Measurements from ENCODE around the gene C11orf87. TPM values are rescaled to one million over a fixed set of nuclear protein-coding genes. Genes with fewer than 3 reads are reported as not detected.

C11orf87 gene
- under 1 TPM in 1 of 4 donors, not detected in 3; 0.16 TPM for total RNA-seq

GRCh38 chr11:109421981-109422869 is at the start of gene C11orf87:
Gene C11orf87 (plus strand): TSS chr11:109422190. CDS start chr11:109423634, 1,444 bp downstream.
- WGBS: 5% methylated on average over 21 of the region's 54 CpGs
- H3K4me3 ChIP-seq: peak within 1 kb of the TSS; percentile 36
- peaks cover 19% of the 10 kb centered on the region for H3K4me1 ChIP-seq
- TF ChIP-seq POLR2A (IDR thresholded peaks at IDR 0.05) (no peak), POLR2AphosphoS5 (IDR thresholded peaks at IDR 0.05) (no peak), EP300 (IDR thresholded peaks at IDR 0.05) (no peak)
- DNase-seq (ENCODE audit: low spot score in 2 of 2): no peak
- no peak within 1 kb of the TSS for H3K27ac ChIP-seq
- H3K36me3 ChIP-seq: no peaks in the 10 kb centered on the region
- no peaks in the 10 kb centered on the region for H3K9me3 ChIP-seq
- H3K27me3 ChIP-seq: peaks cover 50% of the 10 kb centered on the region

DNA sequence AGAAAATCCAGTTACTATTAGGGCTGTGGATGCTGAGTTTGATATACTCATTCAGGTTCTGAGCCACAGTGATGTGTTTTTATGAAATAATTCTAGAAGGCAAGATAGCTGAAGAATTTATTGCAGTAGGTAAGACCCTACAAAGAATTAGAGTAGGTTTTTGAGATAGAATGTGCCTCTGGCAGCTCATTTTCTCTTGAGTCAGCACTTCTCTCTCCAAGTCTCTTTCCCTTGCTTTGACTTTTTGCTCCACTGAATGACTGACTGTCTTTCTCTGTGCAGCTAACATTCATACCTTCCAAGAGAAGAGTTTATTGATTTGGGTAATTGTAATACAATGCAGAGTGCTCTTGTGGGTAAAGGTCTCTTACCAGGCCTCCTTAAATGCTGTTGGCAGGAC is 48.0 kb upstream of the C11orf87 start:
- Histone ChIP-seq H3K4me1 (no peaks in the 10 kb centered on the region), H3K9me3 (no peaks in the 10 kb centered on the region), H3K4me3 (no peak overlapping the region), H3K27ac (no peak overlapping the region), H3K36me3 (no peaks in the 10 kb centered on the region), H3K27me3 (no peaks in the 10 kb centered on the region)
- TF ChIP-seq POLR2A (IDR thresholded peaks at IDR 0.05) (no peak), CTCF (IDR thresholded peaks at IDR 0.05) (no peak)
- DNase-seq (ENCODE audit: low spot score in 2 of 2): no peak

GRCh38 chr11:109374441-109374840 is 47.5 kb upstream of the C11orf87 start:
- no peak overlapping the region for H3K4me3 ChIP-seq
- no peak for DNase-seq (ENCODE audit: low spot score in 2 of 2)
- WGBS: 74% methylated on average over 4 of the region's 4 CpGs
- H3K27ac ChIP-seq: no peak overlapping the region
- no peaks in the 10 kb centered on the region for H3K9me3 ChIP-seq
- H3K27me3 ChIP-seq: no peaks in the 10 kb centered on the region
- H3K4me1 ChIP-seq: no peaks in the 10 kb centered on the region
- TF ChIP-seq EP300 (IDR thresholded peaks at IDR 0.05) (no peak), POLR2AphosphoS5 (IDR thresholded peaks at IDR 0.05) (no peak), CTCF (IDR thresholded peaks at IDR 0.05) (no peak), POLR2A (IDR thresholded peaks at IDR 0.05) (no peak)
- H3K36me3 ChIP-seq: no peaks in the 10 kb centered on the region

- H3K27me3 ChIP-seq: no peaks in the 10 kb centered on the region
- no peaks in the 10 kb centered on the region for H3K9me3 ChIP-seq
- TF ChIP-seq EP300 (IDR thresholded peaks at IDR 0.05) (no peak), POLR2AphosphoS5 (IDR thresholded peaks at IDR 0.05) (no peak), POLR2A (IDR thresholded peaks at IDR 0.05) (no peak)
- H3K36me3 ChIP-seq: no peaks in the 10 kb centered on the region
- no peak overlapping the region for H3K27ac ChIP-seq
- H3K4me3 ChIP-seq: no peak overlapping the region
- no peaks in the 10 kb centered on the region for H3K4me1 ChIP-seq
- whole genome bisulfite sequencing: 91% methylated on average over 4 of the region's 4 CpGs
- DNase-seq (ENCODE audit: low spot score in 2 of 2): no peak
Measured at GRCh38 chr11:109377039-109377742, 44.8 kb upstream of the C11orf87 start.

GRCh38 chr11:109378034-109378433 is 44.0 kb upstream of the C11orf87 start:
- TF ChIP-seq POLR2A (IDR thresholded peaks at IDR 0.05) (no peak), EP300 (IDR thresholded peaks at IDR 0.05) (no peak), POLR2AphosphoS5 (IDR thresholded peaks at IDR 0.05) (no peak), CTCF (IDR thresholded peaks at IDR 0.05) (no peak)
- H3K27me3 ChIP-seq: no peaks in the 10 kb centered on the region
- no peak for DNase-seq (ENCODE audit: low spot score in 2 of 2)

GRCh38 chr11:109383306-109383705 is 38.7 kb upstream of the C11orf87 start:
- Histone ChIP-seq H3K36me3 (no peaks in the 10 kb centered on the region), H3K4me1 (no peaks in the 10 kb centered on the region), H3K9me3 (no peaks in the 10 kb centered on the region), H3K4me3 (no peak overlapping the region), H3K27ac (no peak overlapping the region), H3K27me3 (no peaks in the 10 kb centered on the region)
- WGBS: 44% methylated on average over 1 of the region's 1 CpG
- no peak for DNase-seq (ENCODE audit: low spot score in 2 of 2)
- no peak for TF ChIP-seq POLR2AphosphoS5 (IDR thresholded peaks at IDR 0.05)
- no peak for TF ChIP-seq CTCF (IDR thresholded peaks at IDR 0.05)
- no peak for TF ChIP-seq POLR2A (IDR thresholded peaks at IDR 0.05)

More at GRCh38 chr11:109378034-109378433, 44.0 kb upstream of the C11orf87 start:
- no peak overlapping the region for H3K4me3 ChIP-seq
- H3K27ac ChIP-seq: no peak overlapping the region
- H3K9me3 ChIP-seq: no peaks in the 10 kb centered on the region
- no peaks in the 10 kb centered on the region for H3K4me1 ChIP-seq
- no peaks in the 10 kb centered on the region for H3K36me3 ChIP-seq

Measured in suprapubic skin (tissue), 4 donors.